HG02759 (cell line): ENCODE measurements around the gene SDR39U1.

Source experiments
- ATAC-seq: cut with Tn5 transposase; IDR thresholded peaks from one replicate; pipeline ENCODE4 v1.9.1; 2021; ENCODE audit warnings: mild to moderate bottlenecking, moderate library complexity; ENCODE audit not compliant: unreplicated experiment

SDR39U1 gene

GRCh38 chr14:24430143-24430681 lies 12.4 kb downstream of the SDR39U1 start:
- peak; percentile 73 for ATAC-seq

- ATAC-seq = peak; percentile 85
Measured at GRCh38 chr14:24429395-24430142, 13.0 kb downstream of the SDR39U1 start, which contains the start of the genes CBLN3 and KHNYN. TSS of gene CBLN3 (minus strand) at chr14:24429668. CDS start at chr14:24429054, 614 bp downstream. TSS of gene KHNYN (plus strand) at chr14:24429954. CDS start at chr14:24430731, 777 bp downstream.

GRCh38 chr14:24428628-24429394 lies 13.8 kb downstream of the SDR39U1 start:
- ATAC-seq = no peak

GRCh38 chr14:24427537-24428508 lies 14.8 kb downstream of the SDR39U1 start:
- no peak for ATAC-seq

GRCh38 chr14:24426912-24427536 lies 15.6 kb downstream of the SDR39U1 start:
- ATAC-seq = no peak

- no peak for ATAC-seq
Measured at GRCh38 chr14:24426150-24426911, 16.2 kb downstream of the SDR39U1 start.

DNA sequence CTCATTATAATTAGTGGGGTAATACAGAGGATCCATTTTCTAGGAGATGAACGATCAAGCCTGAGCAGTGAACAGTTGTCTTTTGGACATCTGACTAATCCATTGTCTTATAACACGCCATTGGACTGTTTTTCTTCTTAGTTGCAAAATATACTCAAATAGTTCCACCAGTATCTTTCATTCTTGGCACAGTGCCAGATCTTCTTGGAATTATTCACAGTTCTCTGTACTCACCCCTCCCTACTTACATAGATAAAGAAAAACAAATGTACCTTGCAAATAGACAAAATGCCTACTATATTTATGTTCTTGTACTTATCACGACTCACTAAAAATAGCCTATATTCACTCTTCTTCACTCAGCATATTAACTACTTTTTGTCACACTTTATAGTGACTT lies 16.9 kb downstream of the SDR39U1 start:
- no peak for ATAC-seq

DNA sequence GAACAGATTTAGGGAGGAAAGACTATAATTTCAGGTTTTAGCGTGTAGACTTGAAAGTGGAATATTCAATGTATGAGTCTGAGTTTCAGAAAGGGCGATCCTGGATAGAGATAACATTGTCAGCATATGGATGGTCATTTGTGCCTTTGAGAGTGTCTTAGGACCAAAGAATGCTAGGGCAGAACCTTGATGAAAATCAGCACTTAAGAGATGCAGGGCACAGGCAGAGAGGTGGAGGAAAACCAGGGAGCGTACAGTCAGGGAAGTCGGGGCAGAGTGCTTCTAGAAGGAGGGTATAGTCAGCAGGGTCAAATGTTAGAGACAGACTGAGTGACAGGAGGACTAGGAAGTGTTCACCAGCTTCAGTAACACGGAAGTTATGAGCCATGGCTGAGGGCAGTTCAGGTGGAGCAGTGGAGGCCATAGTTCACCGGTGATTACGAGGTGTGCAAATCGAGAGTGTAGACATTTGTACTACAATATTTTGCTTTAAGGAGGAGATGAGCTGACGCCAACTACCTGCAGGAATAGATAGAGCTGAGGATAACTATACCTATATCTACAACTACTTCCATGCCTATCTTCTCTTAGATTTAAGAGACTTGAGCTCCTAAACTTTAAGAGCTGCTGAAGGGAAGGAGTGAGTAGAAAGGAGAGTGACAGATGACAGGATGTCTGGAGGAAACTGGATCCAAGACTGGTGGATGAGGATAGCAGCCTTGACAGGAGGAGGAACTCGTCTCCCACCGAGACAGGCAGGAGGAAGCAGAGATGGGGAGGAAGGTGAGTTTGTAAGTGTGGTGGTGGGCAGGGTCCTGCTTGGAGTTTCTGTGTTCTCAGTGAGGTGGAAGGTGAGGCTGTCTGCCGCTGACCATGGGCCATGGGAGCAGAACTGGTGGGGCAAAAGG lies 19.6 kb downstream of the SDR39U1 start:
- no peak for ATAC-seq

DNA sequence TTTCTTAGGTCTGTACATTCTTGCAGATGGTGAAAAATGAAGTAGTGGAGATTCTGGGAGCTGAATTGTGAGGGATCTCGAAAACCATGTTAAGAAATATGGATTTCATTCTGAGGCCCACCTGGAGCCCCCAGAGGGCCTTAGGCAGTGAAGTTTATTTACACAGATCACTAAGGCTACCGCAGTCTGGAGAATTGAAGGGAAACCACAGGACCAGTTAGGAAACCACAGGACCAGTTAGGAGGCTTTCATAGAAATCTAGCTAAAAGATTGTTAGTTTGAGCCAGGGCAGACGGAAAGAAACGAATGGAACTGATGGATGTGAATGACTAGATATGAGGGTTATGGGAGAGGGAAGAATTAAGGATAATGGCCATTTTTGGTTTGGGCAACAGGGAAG lies 20.3 kb downstream of the SDR39U1 start:
- no peak for ATAC-seq

GRCh38 chr14:24418492-24418873 lies 24.1 kb downstream of the SDR39U1 start:
- no peak for ATAC-seq

DNA sequence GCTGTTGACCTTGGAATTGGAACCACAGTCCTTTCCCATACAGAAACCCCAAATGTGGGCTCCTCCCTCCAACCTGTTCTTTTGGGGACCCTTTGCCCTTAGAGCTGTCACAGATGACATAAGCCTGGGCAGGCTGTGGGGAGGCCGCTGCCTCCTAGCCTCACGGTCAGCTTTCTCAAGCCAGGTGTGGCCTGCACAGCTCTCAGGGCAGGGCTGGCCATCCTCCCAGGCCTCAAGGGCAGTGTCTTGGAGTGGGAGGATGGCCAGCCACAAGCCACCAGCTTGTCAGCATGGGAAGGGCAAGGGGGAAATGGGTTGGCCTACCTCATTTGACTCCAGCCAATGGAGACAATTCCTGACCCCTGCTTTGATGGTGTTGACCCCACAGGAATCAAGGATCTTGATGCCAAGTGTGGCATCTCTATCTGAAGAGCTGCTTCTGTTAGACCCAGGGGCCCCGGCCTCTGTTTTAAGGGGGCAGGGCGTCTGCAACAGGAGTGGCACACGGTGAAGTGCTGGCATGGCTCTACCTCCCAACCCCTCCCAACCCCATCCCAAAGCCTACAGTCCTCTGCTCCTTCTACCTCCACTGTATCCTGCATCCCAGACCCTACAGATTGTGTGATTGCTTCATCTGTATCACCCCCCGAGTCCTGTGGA lies 24.6 kb downstream of the SDR39U1 start:
- ATAC-seq = no peak

DNA sequence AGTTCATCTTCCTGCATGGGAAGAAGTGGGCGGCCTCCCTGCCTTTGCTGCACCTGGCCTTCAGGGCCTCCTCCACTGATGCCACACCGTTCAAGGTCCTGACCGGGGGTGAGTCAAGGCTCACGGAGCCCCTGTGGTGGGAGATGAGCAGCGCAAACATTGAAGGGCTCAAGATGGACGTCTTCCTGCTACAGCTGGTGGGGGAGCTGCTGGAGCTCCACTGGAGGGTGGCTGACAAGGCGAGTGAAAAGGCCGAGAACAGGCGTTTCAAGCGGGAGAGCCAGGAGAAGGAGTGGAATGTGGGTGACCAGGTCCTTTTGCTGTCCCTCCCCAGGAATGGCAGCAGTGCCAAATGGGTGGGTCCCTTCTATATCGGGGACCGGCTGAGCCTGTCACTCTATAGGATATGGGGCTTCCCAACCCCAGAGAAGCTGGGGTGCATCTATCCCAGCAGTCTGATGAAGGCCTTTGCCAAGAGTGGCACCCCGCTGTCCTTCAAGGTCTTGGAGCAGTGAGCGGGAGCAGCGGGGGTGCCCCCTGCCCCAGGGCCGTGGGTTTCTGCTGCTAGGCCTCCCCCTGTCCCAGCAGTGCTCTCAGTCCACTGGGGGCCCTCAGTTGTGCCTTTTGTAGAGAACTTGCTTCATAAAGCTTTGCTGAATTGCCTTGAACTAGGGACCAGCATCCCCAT lies 25.5 kb downstream of the SDR39U1 start:
- no peak for ATAC-seq

DNA sequence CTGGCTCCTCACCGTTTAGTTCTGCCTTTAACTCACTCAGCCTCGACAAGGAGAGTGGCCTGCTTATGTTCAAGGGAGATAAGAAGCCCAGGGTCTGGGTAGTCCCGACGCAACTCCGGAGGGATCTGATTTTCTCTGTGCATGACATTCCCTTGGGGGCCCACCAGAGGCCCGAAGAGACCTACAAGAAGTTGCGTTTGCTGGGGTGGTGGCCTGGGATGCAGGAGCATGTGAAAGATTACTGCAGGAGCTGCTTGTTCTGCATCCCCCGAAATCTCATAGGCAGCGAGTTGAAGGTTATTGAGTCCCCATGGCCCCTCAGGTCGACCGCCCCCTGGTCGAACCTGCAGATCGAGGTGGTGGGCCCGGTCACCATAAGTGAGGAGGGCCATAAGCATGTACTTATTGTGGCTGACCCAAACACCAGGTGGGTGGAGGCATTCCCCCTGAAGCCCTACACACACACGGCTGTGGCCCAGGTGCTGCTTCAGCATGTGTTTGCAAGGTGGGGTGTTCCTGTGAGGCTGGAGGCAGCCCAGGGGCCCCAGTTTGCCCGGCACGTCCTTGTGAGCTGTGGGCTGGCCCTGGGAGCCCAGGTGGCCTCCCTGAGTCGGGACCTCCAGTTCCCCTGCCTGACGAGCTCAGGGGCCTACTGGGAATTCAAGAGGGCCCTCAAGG lies 26.2 kb downstream of the SDR39U1 start:
- no peak for ATAC-seq

DNA sequence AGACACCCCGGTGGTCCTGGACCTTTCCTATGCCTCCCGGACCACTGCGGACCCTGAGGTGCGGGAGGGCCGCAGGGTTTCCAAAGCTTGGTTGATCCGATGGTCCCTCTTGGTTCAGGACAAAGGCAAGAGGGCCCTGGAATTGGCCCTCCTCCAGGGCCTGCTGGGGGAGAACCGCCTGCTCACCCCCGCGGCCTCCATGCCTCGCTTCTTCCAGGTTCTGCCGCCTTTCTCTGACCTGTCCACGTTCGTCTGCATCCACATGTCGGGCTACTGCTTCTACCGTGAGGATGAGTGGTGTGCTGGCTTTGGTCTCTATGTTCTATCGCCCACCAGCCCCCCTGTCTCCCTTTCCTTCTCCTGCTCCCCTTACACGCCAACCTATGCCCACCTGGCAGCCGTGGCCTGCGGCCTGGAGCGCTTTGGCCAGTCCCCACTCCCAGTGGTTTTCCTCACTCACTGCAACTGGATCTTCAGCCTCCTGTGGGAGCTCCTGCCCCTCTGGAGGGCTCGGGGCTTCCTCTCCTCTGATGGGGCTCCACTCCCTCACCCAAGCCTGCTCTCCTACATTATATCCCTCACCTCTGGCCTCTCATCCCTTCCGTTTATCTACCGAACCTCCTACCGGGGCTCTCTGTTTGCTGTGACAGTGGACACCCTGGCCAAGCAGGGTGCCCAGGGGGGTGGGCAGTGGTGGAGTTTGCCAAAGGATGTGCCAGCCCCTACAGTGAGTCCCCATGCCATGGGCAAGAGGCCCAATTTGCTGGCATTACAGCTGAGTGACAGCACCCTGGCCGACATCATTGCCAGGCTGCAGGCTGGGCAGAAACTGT lies 26.9 kb downstream of the SDR39U1 start:
- ATAC-seq = no peak

DNA sequence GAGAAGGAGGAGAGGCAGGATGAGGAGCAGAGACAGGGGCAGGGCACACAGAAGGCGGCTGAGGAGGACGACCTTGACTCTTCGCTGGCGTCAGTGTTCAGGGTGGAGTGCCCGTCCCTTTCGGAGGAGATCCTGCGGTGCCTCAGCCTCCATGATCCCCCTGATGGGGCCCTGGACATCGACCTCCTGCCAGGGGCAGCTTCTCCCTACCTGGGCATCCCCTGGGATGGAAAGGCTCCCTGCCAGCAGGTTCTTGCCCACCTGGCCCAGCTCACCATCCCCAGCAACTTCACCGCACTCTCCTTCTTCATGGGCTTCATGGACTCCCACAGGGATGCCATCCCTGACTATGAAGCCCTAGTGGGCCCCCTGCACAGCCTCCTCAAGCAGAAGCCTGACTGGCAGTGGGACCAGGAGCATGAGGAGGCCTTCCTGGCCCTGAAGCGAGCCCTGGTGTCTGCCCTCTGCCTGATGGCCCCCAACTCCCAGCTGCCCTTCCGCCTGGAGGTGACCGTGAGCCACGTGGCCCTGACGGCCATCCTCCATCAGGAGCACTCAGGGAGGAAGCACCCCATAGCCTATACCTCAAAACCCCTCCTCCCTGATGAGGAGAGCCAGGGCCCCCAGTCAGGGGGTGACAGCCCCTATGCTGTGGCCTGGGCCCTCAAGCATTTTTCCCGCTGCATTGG lies 27.7 kb downstream of the SDR39U1 start:
- ATAC-seq = no peak
